ENCODE data around the gene BBS9. TPM values are rescaled to one million over a fixed set of nuclear protein-coding genes. Genes with fewer than 3 reads are reported as not detected.

Gene BBS9
- total RNA-seq, 1 donor: 33.3 TPM

DNA sequence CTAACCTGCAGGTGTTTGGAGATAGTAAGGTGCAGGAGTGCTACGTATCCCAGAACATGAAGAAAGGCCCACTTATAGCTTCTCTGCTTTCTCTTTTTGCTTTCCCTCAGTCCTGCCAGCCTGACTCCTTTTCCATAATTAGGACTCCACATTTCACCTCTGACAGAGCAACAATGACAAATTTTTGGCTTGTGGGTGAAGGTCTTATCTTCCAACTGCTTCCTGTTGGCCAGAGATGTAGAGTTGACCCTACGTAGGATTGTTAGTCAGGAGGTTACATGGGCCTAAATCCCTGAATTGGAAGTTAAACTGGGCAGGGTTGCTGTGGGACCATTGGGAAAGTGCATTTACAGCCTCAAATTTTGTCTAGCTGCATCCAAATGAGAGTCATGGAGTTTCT, 41.5 kb upstream of the BBS9 start:
- no peak for DNase-seq (ENCODE audit: insufficient read length, low spot score, missing footprints)
- Histone ChIP-seq H3K36me3 (ENCODE audit: insufficient read depth, low read length) (no peaks in the 10 kb centered on the region), H3K4me1 (ENCODE audit: insufficient read depth, low read length) (peaks cover 3% of the 10 kb centered on the region), H2AFZ (ENCODE audit: low read length) (no peak overlapping the region), H3K27ac (ENCODE audit: low read depth, low read length) (no peak overlapping the region), H3K79me2 (ENCODE audit: insufficient read depth, low read length) (no peaks in the 10 kb centered on the region), H3K4me3 (ENCODE audit: insufficient read depth, low read length) (no peak overlapping the region), H4K20me1 (ENCODE audit: insufficient read depth, low read length) (no peaks in the 10 kb centered on the region), H3K27me3 (ENCODE audit: insufficient read depth, low read length) (no peaks in the 10 kb centered on the region), H3K9me3 (ENCODE audit: low read depth, low read length) (no peaks in the 10 kb centered on the region), H3K4me2 (ENCODE audit: insufficient read depth, low read length) (no peak overlapping the region)
- no peak for TF ChIP-seq CTCF (IDR thresholded peaks at IDR 0.05; ENCODE audit: extremely low read depth, low read depth, low read length)

DNA sequence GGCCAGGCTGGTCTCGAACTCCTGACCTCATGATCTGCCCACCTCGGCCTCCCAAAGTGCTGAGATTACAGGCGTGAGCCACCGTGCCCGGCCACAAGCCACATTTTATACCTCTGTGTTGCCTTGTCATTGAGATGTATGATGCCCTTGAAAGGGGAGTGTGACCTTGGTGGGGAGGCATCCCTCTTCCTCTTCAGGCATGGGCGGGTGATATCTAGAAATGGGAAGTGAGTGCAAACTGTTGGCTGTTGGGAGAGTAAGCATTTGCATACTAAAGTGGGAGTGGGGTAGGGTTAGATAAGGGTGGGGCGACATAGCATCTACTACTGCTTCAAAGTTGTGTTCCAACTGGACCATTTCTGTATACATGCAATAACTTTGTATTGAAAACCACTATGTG, 40.2 kb upstream of the BBS9 start:
- peaks cover 5% of the 10 kb centered on the region for H3K36me3 ChIP-seq (ENCODE audit: insufficient read depth, low read length)
- no peak for TF ChIP-seq CTCF (IDR thresholded peaks at IDR 0.05; ENCODE audit: extremely low read depth, low read depth, low read length)
- no peak overlapping the region for H3K4me3 ChIP-seq (ENCODE audit: insufficient read depth, low read length)
- no peak overlapping the region for H3K4me2 ChIP-seq (ENCODE audit: insufficient read depth, low read length)
- no peaks in the 10 kb centered on the region for H3K9me3 ChIP-seq (ENCODE audit: low read depth, low read length)
- H4K20me1 ChIP-seq (ENCODE audit: insufficient read depth, low read length): no peaks in the 10 kb centered on the region
- no peak overlapping the region for H2AFZ ChIP-seq (ENCODE audit: low read length)
- H3K4me1 ChIP-seq (ENCODE audit: insufficient read depth, low read length): peaks cover 3% of the 10 kb centered on the region
- H3K79me2 ChIP-seq (ENCODE audit: insufficient read depth, low read length): no peaks in the 10 kb centered on the region
- H3K27me3 ChIP-seq (ENCODE audit: insufficient read depth, low read length): no peaks in the 10 kb centered on the region
- H3K27ac ChIP-seq (ENCODE audit: low read depth, low read length): no peak overlapping the region
- DNase-seq (ENCODE audit: insufficient read length, low spot score, missing footprints): no peak

DNA sequence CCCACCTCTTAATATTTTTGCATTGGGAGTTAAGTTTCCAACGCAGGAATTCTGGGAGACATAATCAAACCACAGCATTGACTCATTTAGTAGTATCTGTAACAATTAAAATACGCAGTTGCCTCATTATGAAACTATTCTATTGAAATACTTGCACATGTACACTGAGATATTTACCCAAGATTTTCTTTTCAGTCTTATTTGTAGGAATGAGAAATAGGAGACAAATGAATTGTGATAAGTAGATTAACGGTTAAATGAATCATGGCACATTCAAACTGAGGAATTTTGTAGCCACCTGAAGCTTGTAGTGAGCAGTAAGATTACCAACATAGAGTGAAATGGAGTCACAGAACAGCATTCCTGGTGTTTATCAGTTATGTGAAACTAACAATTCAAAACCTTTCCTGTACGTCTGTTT, 38.2 kb upstream of the BBS9 start:
- H3K36me3 ChIP-seq (ENCODE audit: insufficient read depth, low read length): peaks cover 18% of the 10 kb centered on the region
- H3K4me3 ChIP-seq (ENCODE audit: insufficient read depth, low read length): no peak overlapping the region
- no peaks in the 10 kb centered on the region for H3K27me3 ChIP-seq (ENCODE audit: insufficient read depth, low read length)
- H3K27ac ChIP-seq (ENCODE audit: low read depth, low read length): peak overlapping the region; percentile 37
- no peaks in the 10 kb centered on the region for H3K9me3 ChIP-seq (ENCODE audit: low read depth, low read length)
- H3K79me2 ChIP-seq (ENCODE audit: insufficient read depth, low read length): no peaks in the 10 kb centered on the region
- TF ChIP-seq CTCF (IDR thresholded peaks at IDR 0.05; ENCODE audit: extremely low read depth, low read depth, low read length): no peak
- no peak overlapping the region for H2AFZ ChIP-seq (ENCODE audit: low read length)
- H3K4me2 ChIP-seq (ENCODE audit: insufficient read depth, low read length): peak overlapping the region; percentile 45
- no peaks in the 10 kb centered on the region for H4K20me1 ChIP-seq (ENCODE audit: insufficient read depth, low read length)
- peaks cover 3% of the 10 kb centered on the region for H3K4me1 ChIP-seq (ENCODE audit: insufficient read depth, low read length)
- no peak for DNase-seq (ENCODE audit: insufficient read length, low spot score, missing footprints)

DNA sequence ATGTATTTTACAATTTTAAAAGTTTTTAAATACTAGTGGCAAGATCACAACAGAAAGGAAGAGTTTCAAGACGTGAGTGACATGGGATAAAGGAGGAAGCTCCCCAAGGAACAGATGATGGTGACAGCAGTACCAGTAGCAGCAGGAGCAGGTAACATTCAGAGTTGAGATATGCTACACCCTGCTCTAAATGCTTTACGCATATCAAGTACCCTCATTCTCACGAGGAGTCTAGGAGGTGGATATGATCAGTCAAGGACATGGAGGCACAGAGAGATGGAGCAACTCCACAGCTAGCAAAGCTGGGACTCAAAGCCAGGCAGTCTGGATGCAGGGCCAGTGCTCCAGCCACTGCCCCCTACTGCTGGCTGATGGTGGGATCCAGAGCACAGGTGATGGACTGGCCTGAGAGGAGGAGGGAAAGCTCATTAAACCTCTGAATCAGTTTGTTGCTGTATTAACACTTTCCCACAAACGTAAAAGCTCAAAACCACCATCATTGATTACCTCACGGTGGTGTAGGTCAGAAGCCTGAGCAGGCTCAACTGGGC, 37.6 kb upstream of the BBS9 start:
- Histone ChIP-seq H3K4me2 (ENCODE audit: insufficient read depth, low read length) (peak overlapping the region; percentile 45), H3K9me3 (ENCODE audit: low read depth, low read length) (no peaks in the 10 kb centered on the region), H3K4me1 (ENCODE audit: insufficient read depth, low read length) (peaks cover 3% of the 10 kb centered on the region), H3K36me3 (ENCODE audit: insufficient read depth, low read length) (peaks cover 22% of the 10 kb centered on the region), H3K4me3 (ENCODE audit: insufficient read depth, low read length) (no peak overlapping the region), H3K79me2 (ENCODE audit: insufficient read depth, low read length) (no peaks in the 10 kb centered on the region), H4K20me1 (ENCODE audit: insufficient read depth, low read length) (no peaks in the 10 kb centered on the region), H3K27ac (ENCODE audit: low read depth, low read length) (peak overlapping the region; percentile 37), H3K27me3 (ENCODE audit: insufficient read depth, low read length) (no peaks in the 10 kb centered on the region), H2AFZ (ENCODE audit: low read length) (no peak overlapping the region)
- DNase-seq (ENCODE audit: insufficient read length, low spot score, missing footprints): no peak
- TF ChIP-seq CTCF (IDR thresholded peaks at IDR 0.05; ENCODE audit: extremely low read depth, low read depth, low read length): peak; percentile 7
